Esophagus (tissue), 2 donors: ENCODE results near the gene SH2B3. TPM values are rescaled to one million over a fixed set of nuclear protein-coding genes. Genes with fewer than 3 reads are reported as not detected.
A peak's percentile ranks its signal among the peaks of the same experiment; 100 is the strongest.

Experiments used
- H3K27ac ChIP-seq, 2 donors: one replicate each; pipeline ENCODE4 v1.5.1; 2013; ENCODE audit warnings: low read depth in 2 of 2, mild to moderate bottlenecking in 2 of 2, inconsistent platforms in 1 of 2, low read length in 1 of 2, moderate library complexity in 1 of 2
- H3K27me3 ChIP-seq, 2 donors: one replicate each; pipeline ENCODE4 v1.6.1; 2013; ENCODE audit warnings: low read length in 2 of 2, control low read depth in 1 of 2, mild to moderate bottlenecking in 1 of 2; ENCODE audit not compliant: insufficient read depth in 2 of 2, control insufficient read depth in 1 of 2
- H3K36me3 ChIP-seq, 2 donors: one replicate each; pipeline ENCODE4 v1.6.1; 2013; ENCODE audit warnings: low read length in 1 of 2; ENCODE audit not compliant: control insufficient read depth in 2 of 2, insufficient read depth in 2 of 2
- H3K4me1 ChIP-seq, 2 donors: one replicate each; pipeline ENCODE4 v1.6.1; 2013; ENCODE audit warnings: low read length in 1 of 2; ENCODE audit not compliant: control insufficient read depth in 2 of 2, insufficient read depth in 2 of 2
- H3K4me3 ChIP-seq, 2 donors: one replicate each; pipeline ENCODE4 v1.5.1; 2013; ENCODE audit warnings: low read length in 2 of 2, mild to moderate bottlenecking in 2 of 2, low read depth in 1 of 2, moderate library complexity in 1 of 2
- H3K9me3 ChIP-seq, 2 donors: one replicate each; pipeline ENCODE4 v1.6.1; 2013; ENCODE audit warnings: mild to moderate bottlenecking in 2 of 2, low read depth in 1 of 2, low read length in 1 of 2, moderate library complexity in 1 of 2; ENCODE audit not compliant: control insufficient read depth in 2 of 2, insufficient read depth in 1 of 2
- WGBS, 2 donors: extraction: QIAGEN DNeasy Blood & Tissue Kit; methylation state at CpG; one replicate each; pipeline ENCODE4 v1.1.7; 2013; 5-methylcytosine and 5-hydroxymethylcytosine counted together
- polyA plus RNA-seq, 2 donors: library from polyadenylated mRNA; stranded (reverse); fragments of 200-250 nt; gene quantifications; one replicate each; pipeline ENCODE4 v1.2.3, GENCODE V29; 2013
- donor health status: healthy with polysubstance abuse.
- donor health status: Bipolar disorder and iron deficiency.

The SH2B3 gene
- 1 to 10 TPM in 1 of 2 donors, under 1 TPM in 1; 0.79 to 1.8 TPM for polyA plus RNA-seq

DNA sequence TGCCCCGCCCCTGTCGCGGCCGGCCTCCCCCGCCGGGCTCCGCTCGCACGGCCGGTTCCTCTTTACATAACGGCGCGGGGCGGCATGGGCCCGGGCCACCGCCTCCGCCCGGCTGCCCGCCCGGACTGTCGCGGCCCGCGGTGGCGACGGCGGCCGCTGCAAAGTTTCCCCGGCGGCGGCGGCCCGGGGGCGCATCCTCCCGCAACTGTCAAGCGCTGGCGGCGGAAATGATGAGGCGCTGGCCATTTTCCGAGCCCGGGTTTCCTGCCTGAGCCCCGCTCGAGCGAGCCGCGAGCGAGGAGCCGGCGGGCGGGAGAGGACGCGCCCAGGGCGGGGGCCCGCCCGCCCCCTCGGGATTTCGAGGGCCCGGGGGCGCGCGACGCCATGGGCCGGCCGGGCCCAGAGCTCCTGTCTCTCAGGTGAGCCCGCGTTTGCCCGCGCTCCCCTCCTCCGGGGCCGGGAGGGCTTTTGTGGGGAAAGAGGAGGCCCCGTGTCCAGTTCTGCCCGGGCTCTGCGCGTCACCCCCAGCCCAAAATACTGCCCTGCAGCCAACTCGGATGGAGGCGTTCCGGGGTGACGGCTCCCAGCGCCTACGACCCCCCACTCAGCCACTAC, at the start of gene SH2B3:
SH2B3 (plus strand) TSS at position 65 of the 615 bp plus-strand sequence. CDS start 12,223 bp downstream, outside the sequence.
- H3K4me1 ChIP-seq = peaks cover 3 to 8% of the 10 kb centered on the region in 2 donors
- peak within 1 kb of the TSS; percentile 69 to 73 for H3K27ac ChIP-seq
- no peaks in the 10 kb centered on the region for H3K36me3 ChIP-seq
- 1% methylated on average over 63 to 80 of the region's 80 CpGs for WGBS, 2 donors
- peak within 1 kb of the TSS; percentile 41 to 64 for H3K4me3 ChIP-seq
- peaks cover 0 to 4% of the 10 kb centered on the region in 2 donors for H3K9me3 ChIP-seq
- peaks cover 0 to 4% of the 10 kb centered on the region in 2 donors for H3K27me3 ChIP-seq

DNA sequence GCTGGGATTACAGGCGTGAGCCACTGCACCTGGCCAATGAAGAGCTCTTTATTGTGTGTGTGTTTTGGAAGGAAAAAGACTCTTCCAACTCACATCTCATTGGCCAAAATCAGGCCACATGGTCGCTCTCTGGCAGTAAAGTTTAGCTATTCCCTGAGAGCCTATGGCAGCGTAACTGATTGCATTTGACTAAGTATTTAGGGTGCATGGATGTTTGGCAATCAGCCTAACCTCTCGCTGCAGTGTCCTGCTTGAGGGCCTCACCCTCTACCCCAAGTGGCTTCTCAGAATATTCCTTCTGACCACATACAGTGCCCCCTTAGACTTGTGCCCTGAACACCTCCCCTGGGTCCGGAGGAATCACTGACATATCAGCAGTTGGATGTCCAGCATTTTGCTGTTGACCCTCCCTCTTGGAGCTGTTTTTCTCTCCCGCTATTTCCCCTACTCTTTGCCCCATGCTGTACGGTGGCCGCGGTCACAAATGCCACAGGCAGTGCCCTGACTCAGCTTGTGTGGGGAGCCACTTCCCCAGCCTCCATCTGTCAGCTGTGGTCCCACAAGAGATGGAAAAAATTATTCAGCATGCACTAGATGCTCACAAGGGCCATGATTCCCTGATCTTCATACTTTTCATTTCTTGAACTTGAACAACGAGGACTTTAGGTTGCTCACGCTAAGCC, 46.4 kb upstream of the SH2B3 start:
- no peak overlapping the region for H3K27ac ChIP-seq
- H3K36me3 ChIP-seq = peaks cover 0 to 15% of the 10 kb centered on the region in 2 donors
- H3K9me3 ChIP-seq = peaks cover 0 to 5% of the 10 kb centered on the region in 2 donors
- WGBS, 2 donors = 53 to 58% methylated on average over 11 of the region's 11 CpGs
- H3K27me3 ChIP-seq = no peaks in the 10 kb centered on the region
- no peak overlapping the region for H3K4me3 ChIP-seq
- H3K4me1 ChIP-seq = no peaks in the 10 kb centered on the region

DNA sequence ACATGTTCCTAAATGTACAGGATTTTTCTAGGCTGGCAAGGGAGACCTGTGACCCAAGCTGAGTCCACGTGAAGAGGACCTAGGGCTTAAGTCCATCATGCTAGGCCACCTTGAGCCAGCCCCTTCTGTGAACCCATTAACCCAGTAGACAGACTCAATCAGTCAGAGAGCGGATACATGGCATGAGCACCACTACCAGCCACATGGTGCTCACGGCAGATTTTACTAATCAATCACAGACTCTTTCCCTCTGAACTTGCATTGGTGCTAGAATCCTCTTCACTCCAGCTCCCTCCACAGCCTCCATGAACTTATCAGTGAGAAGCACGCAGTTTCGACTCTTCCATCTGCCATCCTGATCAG, 45.8 kb upstream of the SH2B3 start:
- H3K27ac ChIP-seq = no peak overlapping the region
- WGBS, 2 donors = 65% methylated on average over 5 of the region's 5 CpGs
- peaks cover 0 to 17% of the 10 kb centered on the region in 2 donors for H3K36me3 ChIP-seq

DNA sequence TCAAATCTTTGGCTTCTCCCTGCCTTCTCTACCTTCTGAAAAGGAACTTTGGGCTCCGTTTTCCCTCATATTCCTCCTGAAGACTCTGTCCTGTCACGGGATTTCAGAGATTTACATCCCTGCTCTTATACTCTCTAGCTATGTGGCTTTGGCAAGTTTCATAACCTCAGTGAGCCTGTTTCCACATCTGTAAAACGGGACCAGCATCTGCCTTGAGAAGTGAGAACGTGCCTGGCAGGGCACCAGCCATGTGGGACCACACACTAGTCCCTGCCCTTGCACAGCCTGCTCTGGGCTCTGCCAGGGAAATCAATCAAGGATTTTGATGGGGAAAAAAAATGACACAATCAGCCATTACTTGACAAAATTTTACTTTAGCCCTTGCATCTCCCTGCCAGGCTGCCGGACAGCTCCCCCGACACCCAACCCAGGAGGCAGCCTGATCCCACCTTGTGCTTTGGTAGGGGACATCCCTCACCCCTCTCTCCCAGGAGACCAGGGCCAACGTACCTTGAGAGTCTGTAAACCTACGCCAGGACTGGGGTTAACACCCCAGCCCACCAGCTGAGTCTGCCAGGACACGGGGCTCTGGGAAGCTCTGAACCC, 45.3 kb upstream of the SH2B3 start:
- Histone ChIP-seq H3K4me1 (no peaks in the 10 kb centered on the region), H3K36me3 (peaks cover 0 to 21% of the 10 kb centered on the region in 2 donors), H3K4me3 (no peak overlapping the region), H3K27ac (no peak overlapping the region), H3K27me3 (no peaks in the 10 kb centered on the region), H3K9me3 (peaks cover 0 to 3% of the 10 kb centered on the region in 2 donors)
- WGBS, 2 donors = 68 to 72% methylated on average over 9 of the region's 9 CpGs

More for the DNA sequence above, 45.8 kb upstream of the SH2B3 start:
- Histone ChIP-seq H3K4me1 (no peaks in the 10 kb centered on the region), H3K27me3 (no peaks in the 10 kb centered on the region), H3K9me3 (peaks cover 0 to 3% of the 10 kb centered on the region in 2 donors), H3K4me3 (no peak overlapping the region)

DNA sequence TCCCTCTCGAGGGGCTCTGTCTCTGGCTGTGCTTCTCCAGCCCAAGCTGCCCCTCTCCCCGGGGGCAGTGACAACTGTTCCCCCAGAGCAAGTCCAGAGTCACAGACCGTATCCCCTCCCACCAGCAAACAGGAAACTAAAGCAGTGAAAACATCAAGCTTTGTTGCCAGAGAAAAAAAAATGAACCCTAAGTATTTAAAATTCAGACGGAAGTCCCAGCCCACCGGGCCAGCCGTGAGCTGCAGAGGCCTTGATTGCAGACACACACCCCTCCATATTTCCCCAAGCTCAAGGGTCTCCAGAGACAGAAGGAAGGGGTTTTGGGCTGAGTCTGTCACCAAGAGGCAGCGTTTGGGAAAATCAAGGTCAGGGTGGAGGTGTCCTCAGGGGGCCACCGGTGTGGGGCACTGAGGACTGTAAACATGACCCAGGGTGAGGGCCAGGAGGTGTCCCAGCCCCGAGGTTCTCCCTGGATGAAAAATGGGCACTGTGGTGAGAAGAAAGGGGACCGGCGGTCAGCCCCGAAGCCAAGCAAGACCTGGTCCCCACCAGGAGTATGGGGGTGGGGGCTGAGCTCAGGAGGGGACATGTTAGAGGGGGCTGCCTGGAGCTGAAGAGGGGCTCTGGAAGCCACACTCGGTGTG, 44.5 kb upstream of the SH2B3 start:
- H3K9me3 ChIP-seq = peaks cover 0 to 3% of the 10 kb centered on the region in 2 donors
- 62 to 63% methylated on average over 13 of the region's 13 CpGs for WGBS, 2 donors
- no peaks in the 10 kb centered on the region for H3K27me3 ChIP-seq
- no peak overlapping the region for H3K4me3 ChIP-seq
- H3K36me3 ChIP-seq = peaks cover 0 to 24% of the 10 kb centered on the region in 2 donors
- H3K27ac ChIP-seq = no peak overlapping the region
- no peaks in the 10 kb centered on the region for H3K4me1 ChIP-seq

DNA sequence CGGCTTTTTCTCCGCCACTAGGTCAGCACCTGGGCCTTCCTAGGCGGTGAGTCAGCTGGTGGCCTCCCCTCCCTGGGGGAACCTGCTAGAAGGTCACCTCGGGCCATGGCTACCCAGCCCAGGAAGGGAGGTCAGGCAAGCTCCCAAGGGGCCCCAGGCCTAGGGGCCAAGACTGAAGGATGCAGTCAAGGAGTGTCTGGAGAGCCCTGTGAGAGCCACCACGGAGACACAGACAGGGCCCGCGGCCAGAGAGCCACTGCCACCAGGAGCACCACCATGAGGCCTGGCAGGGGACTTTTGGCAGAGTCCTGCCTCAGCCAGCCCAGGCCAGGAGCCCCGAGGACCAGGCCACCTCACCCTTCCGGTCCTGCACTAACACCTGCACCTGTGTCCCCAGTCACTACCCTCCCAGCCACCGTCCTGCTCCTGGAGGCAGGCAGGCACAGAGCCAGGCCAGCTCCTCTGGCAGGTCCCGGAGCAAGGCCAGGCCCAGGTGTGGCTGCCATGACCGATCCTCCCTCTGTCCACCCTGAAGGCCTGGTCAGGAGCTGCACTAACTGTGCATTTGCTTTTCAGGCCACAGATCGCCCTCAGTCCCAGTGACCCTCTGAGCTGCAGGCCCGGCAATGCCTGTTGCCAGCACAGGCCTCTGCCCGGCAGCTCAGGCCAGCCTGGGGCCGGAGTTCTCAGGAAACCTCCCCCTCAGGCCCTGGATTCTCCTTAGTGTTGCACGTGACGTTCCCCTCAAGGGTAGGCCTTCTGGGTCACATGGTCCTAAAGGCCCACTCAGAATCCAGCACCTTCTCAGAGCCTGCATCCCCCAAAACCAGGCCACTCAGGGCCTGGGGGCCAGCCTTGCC, 43.8 kb upstream of the SH2B3 start:
- Histone ChIP-seq H3K9me3 (peaks cover 0 to 3% of the 10 kb centered on the region in 2 donors), H3K27ac (no peak overlapping the region), H3K36me3 (peaks cover 0 to 24% of the 10 kb centered on the region in 2 donors), H3K27me3 (no peaks in the 10 kb centered on the region), H3K4me3 (no peak overlapping the region), H3K4me1 (peaks cover 0 to under 1% of the 10 kb centered on the region in 2 donors)
- 77% methylated on average over 18 of the region's 18 CpGs for WGBS, 2 donors

DNA sequence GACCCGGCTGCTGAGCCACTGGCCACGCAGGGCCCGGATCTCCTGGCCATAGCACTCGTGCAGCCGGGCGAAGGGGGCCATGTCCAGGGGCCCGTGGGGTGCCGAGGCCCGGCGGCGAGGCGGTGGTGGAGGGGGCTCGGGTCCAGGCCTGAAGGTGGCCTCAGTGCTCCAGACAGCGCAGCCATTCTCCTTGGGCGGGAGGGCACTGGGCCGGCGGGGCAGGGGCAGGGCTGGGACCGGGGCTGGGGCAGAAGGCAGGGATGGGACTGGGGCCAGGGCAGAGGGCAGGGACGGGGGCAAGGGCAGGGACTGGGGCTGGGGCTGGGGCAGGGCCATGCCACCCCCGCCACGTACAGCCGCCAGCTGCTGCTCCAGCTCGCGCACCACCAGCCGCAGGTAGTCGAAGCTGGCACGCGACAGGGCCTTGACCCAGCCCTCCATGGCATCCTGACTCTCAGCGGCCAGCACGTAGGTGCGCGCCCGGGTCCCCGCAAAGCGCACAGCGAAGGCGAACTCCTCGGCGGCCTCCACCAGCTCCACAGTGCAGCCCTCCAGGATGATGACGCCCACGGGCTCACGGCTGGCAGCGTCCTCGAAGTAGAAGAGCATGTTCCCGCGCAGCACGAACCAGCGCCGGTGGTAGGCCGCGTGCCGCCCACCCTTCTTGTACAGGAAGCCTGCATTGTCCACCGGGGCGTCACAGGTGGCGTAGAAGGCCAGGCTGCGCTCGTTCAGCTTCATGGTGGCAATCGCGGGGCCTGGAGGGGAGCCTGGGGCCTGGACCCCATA, 42.8 kb upstream of the SH2B3 start:
- peaks cover 0 to 24% of the 10 kb centered on the region in 2 donors for H3K36me3 ChIP-seq
- peaks cover 0 to 3% of the 10 kb centered on the region in 2 donors for H3K9me3 ChIP-seq
- H3K4me1 ChIP-seq = peaks cover 3 to 8% of the 10 kb centered on the region in 2 donors
- H3K27me3 ChIP-seq = no peaks in the 10 kb centered on the region
- WGBS, 2 donors = 91 to 95% methylated on average over 41 to 59 of the region's 59 CpGs
- H3K27ac ChIP-seq = peak overlapping the region in 1 of 2 donors; percentile 30
- no peak overlapping the region for H3K4me3 ChIP-seq

DNA sequence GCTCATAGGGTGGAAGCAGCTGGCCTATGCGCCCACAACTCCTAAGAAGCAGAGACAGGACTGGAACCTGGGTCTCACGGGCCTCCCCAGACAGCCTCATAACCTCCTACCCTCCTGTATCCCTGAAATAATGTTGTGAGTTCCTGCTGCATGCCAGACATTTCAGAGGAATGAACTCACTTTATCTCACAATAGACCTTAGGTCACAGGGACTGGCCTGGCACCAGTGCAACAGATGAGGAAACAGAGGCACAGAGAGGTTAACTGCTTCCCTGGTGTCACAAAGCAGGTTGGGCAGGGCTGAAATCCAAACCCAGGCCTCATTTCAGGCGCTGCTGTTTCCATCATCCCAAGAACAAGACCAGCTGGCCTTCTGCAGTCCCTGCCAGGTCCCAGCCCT, 42.1 kb upstream of the SH2B3 start:
- WGBS, 2 donors = 91% methylated on average over 3 of the region's 3 CpGs
- peak overlapping the region in 1 of 2 donors; percentile 30 for H3K27ac ChIP-seq
- peaks cover 0 to 24% of the 10 kb centered on the region in 2 donors for H3K36me3 ChIP-seq
- peaks cover 0 to 3% of the 10 kb centered on the region in 2 donors for H3K9me3 ChIP-seq
- H3K27me3 ChIP-seq = no peaks in the 10 kb centered on the region
- H3K4me3 ChIP-seq = no peak overlapping the region
- peaks cover 9 to 12% of the 10 kb centered on the region in 2 donors for H3K4me1 ChIP-seq
